Measurements from ENCODE around the gene KRTCAP2. TPM values are rescaled to one million over a fixed set of nuclear protein-coding genes. Genes with fewer than 3 reads are reported as not detected.
A peak's percentile ranks its signal among the peaks of the same experiment; 100 is the strongest.
"Not testable (repeated sequence)": the region's sequence is repeated elsewhere in the genome, so short reads cannot be mapped to it uniquely, and the experiment has no call there.

KRTCAP2 gene
- polyA plus RNA-seq, 3 donors: 120 to 146 (median 127) TPM

GRCh38 chr1:155206891-155207805 lies 34.0 kb upstream of the KRTCAP2 start:
- peak; percentile 82 for DNase-seq

- DNase-seq: no peak
Observed at GRCh38 chr1:155205969-155206593, 33.0 kb upstream of the KRTCAP2 start.

- DNase-seq: no peak
Observed at GRCh38 chr1:155205035-155205434, 31.9 kb upstream of the KRTCAP2 start.

GRCh38 chr1:155202731-155203515 lies 29.8 kb upstream of the KRTCAP2 start:
- no peak for DNase-seq

GRCh38 chr1:155202198-155202597 lies 29.1 kb upstream of the KRTCAP2 start:
- DNase-seq: no peak

- DNase-seq: no peak
Observed at GRCh38 chr1:155200920-155201319, 27.8 kb upstream of the KRTCAP2 start.

- no peak for DNase-seq
Observed at GRCh38 chr1:155199792-155200191, 26.7 kb upstream of the KRTCAP2 start.

GRCh38 chr1:155198547-155198906 lies 25.4 kb upstream of the KRTCAP2 start:
- no peak for DNase-seq

- DNase-seq: no peak
Observed at GRCh38 chr1:155197901-155198546, 24.9 kb upstream of the KRTCAP2 start.

GRCh38 chr1:155196893-155197638 lies 24.0 kb upstream of the KRTCAP2 start:
- no peak for DNase-seq

- DNase-seq: no peak
Observed at GRCh38 chr1:155196103-155196892, 23.2 kb upstream of the KRTCAP2 start.

GRCh38 chr1:155195201-155196102 lies 22.3 kb upstream of the KRTCAP2 start:
- no peak for DNase-seq

GRCh38 chr1:155193991-155194240 lies 20.8 kb upstream of the KRTCAP2 start:
- not testable (repeated sequence) for DNase-seq

- peak; percentile 90 for DNase-seq
Observed at GRCh38 chr1:155193275-155193990, 20.3 kb upstream of the KRTCAP2 start.

- peak; percentile 50 for DNase-seq
Observed at GRCh38 chr1:155192346-155193274, 19.5 kb upstream of the KRTCAP2 start.

GRCh38 chr1:155191904-155192303 lies 18.8 kb upstream of the KRTCAP2 start:
- DNase-seq: no peak

GRCh38 chr1:155189926-155190325 lies 16.8 kb upstream of the KRTCAP2 start:
- DNase-seq: not testable (repeated sequence)

- DNase-seq: no peak
Observed at GRCh38 chr1:155188268-155188667, 15.2 kb upstream of the KRTCAP2 start.
